AG04450 (cell line): Measurements from ENCODE around the gene STN1. TPM values are rescaled to one million over a fixed set of nuclear protein-coding genes. Genes with fewer than 3 reads are reported as not detected.

ENCODE experiments used
- CTCF ChIA-PET: fragments of 300-600, 350-600 bp; formaldehyde crosslinking; extraction: SDS; loops from one replicate; lab custom pipeline; 2022; ENCODE audit warnings: antibody characterized with exemption, inconsistent platforms; lab: Charles Lee
- POLR2A ChIA-PET: fragments of 350-600 bp; formaldehyde crosslinking; extraction: SDS; loops from one replicate; lab custom pipeline; 2021; ENCODE audit warnings: antibody characterized with exemption, inconsistent platforms; lab: Yijun Ruan, JAX
- DNase-seq: peaks from one replicate; pipeline ENCODE4 v3.0.0-alpha.2; 2011; ENCODE audit warnings: low read depth, low spot score
- H3K27ac ChIP-seq: one replicate; pipeline ENCODE4 v1.5.1; 2012; ENCODE audit warnings: low read depth, low read length, control low read depth
- H3K27me3 ChIP-seq: one replicate; pipeline ENCODE4 v1.6.0; 2012; ENCODE audit warnings: low read length; ENCODE audit not compliant: control insufficient read depth, insufficient read depth
- H3K4me3 ChIP-seq: 2 replicates; pipeline ENCODE4 v1.5.1; 2011; ENCODE audit warnings: mild to moderate bottlenecking, low read depth, low read length, control low read depth
- H3K9me3 ChIP-seq: 2 replicates; pipeline ENCODE4 v1.5.1; 2012; ENCODE audit warnings: low read length; ENCODE audit not compliant: control insufficient read depth, insufficient read depth
- polyA plus RNA-seq: library from polyadenylated mRNA; depleted of rRNA; stranded (reverse); fragments of >200 nt; gene quantifications from 2 replicates; pipeline ENCODE4 v1.2.3, GENCODE V29; 2011
- TF ChIP-seq, protein P1 (sequence below): IDR thresholded peaks from 2 replicates; pipeline ENCODE4 v1.5.1; 2011; ENCODE audit warnings: low read depth, low read length, control low read depth, inconsistent platforms

Gene STN1
- polyA plus RNA-seq, 1 experiment = 19.0 TPM

DNA sequence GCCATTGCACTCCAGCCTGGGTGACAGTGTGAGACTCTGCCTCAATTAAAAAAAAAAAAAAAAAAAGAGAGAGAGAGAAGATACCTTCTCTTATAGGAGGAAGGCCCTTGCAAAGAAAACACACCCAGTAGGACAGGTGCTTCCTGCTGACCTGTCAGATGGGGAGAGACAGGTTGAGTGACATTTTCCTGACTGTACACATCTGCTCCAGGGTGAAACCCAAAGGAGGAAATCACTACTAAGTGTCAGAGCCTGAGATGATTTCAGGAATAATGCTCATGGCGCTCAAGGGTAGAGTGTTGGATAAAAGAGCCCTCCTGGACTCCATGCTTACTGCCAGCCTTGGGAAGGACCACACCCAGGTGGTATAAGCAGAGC lies 1.7 kb upstream of the STN1 start:
- Histone ChIP-seq H3K27ac (no peak overlapping the region), H3K27me3 (no peaks in the 10 kb centered on the region), H3K4me3 (no peak overlapping the region), H3K9me3 (peaks cover 6% of the 10 kb centered on the region)
- ChIA-PET CTCF (interaction anchor here (1.2 kb wide), 1 partner anchor 32 kb away, joined by 4 read pairs; no protein-coding TSS in a partner anchor), POLR2A (no interaction called here)
- TF ChIP-seq, protein P1, sequence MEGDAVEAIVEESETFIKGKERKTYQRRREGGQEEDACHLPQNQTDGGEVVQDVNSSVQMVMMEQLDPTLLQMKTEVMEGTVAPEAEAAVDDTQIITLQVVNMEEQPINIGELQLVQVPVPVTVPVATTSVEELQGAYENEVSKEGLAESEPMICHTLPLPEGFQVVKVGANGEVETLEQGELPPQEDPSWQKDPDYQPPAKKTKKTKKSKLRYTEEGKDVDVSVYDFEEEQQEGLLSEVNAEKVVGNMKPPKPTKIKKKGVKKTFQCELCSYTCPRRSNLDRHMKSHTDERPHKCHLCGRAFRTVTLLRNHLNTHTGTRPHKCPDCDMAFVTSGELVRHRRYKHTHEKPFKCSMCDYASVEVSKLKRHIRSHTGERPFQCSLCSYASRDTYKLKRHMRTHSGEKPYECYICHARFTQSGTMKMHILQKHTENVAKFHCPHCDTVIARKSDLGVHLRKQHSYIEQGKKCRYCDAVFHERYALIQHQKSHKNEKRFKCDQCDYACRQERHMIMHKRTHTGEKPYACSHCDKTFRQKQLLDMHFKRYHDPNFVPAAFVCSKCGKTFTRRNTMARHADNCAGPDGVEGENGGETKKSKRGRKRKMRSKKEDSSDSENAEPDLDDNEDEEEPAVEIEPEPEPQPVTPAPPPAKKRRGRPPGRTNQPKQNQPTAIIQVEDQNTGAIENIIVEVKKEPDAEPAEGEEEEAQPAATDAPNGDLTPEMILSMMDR = no peak
- DNase-seq = no peak

DNA sequence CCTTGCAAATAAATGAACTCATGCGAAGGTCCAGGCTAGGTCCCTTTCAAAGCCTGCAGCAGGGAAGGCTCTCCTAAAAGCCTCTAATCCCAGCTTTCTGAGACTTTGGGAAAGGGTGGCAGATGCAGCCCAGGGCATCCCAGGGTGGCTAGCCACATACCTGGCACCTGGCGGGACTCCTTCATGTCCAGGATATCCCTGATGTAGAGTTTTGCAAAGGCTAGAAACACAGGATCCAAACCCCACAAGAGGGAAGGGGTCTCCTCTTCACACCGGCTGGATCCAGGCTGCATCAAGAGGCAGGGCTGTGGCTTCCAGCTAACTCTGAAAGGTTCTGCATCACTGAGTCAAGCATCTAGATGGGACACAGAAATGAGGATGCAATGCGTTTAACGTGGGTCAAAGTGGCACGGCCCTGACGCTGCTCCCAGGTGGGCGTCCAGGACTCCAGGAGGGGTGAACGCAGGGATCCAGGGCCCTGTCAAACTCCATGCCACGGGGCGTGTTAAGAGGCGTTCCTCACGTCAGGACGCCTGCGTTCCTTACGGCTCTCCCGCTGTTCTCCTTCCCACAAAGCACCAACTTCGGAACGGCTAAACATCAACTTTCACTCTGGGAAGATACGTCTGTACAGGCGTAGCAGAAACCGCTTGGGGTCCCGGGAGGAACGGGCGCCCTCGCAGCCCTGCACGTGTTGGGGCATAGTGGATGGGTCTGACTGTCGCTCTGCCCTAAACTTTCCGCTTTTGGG lies 507 bp downstream of the STN1 start:
- no peaks in the 10 kb centered on the region for H3K27me3 ChIP-seq
- CTCF ChIA-PET = interaction anchor here (1.4 to 1.7 kb wide), 2 partner anchors 29 to 204 kb away, joined by 5 to 10 read pairs; partner anchors contain the start of gene SFR1
- POLR2A ChIA-PET = no interaction called here
- peak overlapping the region; percentile 86 for H3K4me3 ChIP-seq
- DNase-seq = no peak
- peaks cover 6% of the 10 kb centered on the region for H3K9me3 ChIP-seq
- TF ChIP-seq, protein P1 = no peak
- peak overlapping the region; percentile 89 for H3K27ac ChIP-seq

DNA sequence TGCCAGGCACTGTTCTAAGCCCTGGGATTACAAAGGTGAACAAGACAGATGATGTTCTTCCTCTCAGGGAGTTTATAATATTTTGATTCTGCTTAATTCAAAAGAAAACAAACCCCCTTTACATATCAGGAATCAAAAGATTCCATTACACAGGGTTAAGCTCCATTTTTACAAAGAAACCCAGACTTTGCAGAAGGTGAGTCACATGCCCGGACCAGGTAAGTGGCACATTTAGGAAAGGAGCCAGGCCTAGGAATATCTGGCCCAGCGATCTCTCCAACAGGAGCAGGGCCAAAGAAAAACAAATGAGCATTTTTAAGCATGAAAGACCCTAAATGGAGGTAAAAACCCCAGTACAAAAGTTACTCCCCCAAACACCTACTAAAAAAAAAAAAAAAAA lies 1.1 kb downstream of the STN1 start:
- CTCF ChIA-PET = interaction anchor here (0.6 to 1.7 kb wide), 3 partner anchors 18 to 205 kb away, joined by 3 to 10 read pairs (median 5); partner anchors contain the start of gene SFR1
- no peak overlapping the region for H3K27ac ChIP-seq
- POLR2A ChIA-PET = interaction anchor here (0.6 to 1.0 kb wide), 3 partner anchors 29 to 268 kb away, joined by 3 read pairs; no protein-coding TSS in a partner anchor
- DNase-seq = no peak
- peak overlapping the region; percentile 86 for H3K4me3 ChIP-seq
- peaks cover 6% of the 10 kb centered on the region for H3K9me3 ChIP-seq
- no peaks in the 10 kb centered on the region for H3K27me3 ChIP-seq
- TF ChIP-seq, protein P1 = no peak

DNA sequence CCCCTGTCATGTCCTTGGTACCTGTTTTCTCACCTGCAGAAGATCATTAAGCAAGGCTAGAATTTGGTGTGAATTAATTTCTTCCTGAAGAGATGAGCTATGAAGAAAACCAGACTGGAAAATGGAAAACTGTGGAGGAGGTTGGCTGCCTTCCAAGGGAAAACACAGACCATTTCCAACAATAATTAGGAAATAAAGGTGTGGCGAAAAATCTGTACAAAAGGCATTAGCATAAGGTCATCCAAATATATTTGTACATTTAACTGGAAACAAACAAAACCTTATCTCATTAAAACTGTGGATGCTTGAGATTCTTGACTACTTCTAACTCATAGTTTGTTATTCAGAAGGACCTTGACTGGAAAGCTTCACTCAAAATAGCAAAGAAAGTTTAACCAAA lies 1.7 kb downstream of the STN1 start:
- CTCF ChIA-PET = interaction anchor here (0.6 to 1.7 kb wide), 3 partner anchors 17 to 205 kb away, joined by 3 to 10 read pairs (median 5); partner anchors contain the start of gene SFR1
- POLR2A ChIA-PET = interaction anchor here (0.6 to 1.0 kb wide), 3 partner anchors 28 to 268 kb away, joined by 3 read pairs; no protein-coding TSS in a partner anchor
- TF ChIP-seq, protein P1 = no peak
- peaks cover 6% of the 10 kb centered on the region for H3K9me3 ChIP-seq
- H3K27ac ChIP-seq = no peak overlapping the region
- H3K4me3 ChIP-seq = peak overlapping the region; percentile 1; the same call in 1 of the 2 replicates
- H3K27me3 ChIP-seq = no peaks in the 10 kb centered on the region
- no peak for DNase-seq

DNA sequence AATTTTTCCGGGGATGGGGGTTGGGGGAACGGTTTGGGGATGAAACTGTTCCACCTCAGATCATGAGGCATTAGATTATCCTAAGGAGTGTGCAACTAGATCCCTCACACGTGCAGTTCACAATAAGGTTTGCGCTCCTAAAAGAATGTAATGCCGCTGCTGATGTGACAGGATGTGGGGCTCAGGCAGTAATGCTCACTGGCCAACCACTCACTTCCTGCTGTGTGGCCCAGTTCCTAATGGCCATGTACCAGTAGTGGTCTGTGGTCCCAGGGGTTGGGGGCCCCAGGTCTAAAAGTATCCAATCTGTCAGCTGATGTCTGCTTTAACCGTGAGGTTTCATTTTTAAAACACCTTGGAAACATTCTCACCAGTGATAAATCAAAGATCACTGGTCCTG lies 2.2 kb downstream of the STN1 start:
- H3K4me3 ChIP-seq = peak overlapping the region; percentile 1; the same call in 1 of the 2 replicates
- DNase-seq = no peak
- CTCF ChIA-PET = interaction anchor here (1.4 kb wide), 1 partner anchor 206 kb away, joined by 5 read pairs; the partner anchor contains the start of gene SFR1
- TF ChIP-seq, protein P1 = no peak
- no peaks in the 10 kb centered on the region for H3K27me3 ChIP-seq
- peaks cover 6% of the 10 kb centered on the region for H3K9me3 ChIP-seq
- H3K27ac ChIP-seq = peak overlapping the region; percentile 11
- POLR2A ChIA-PET = interaction anchor here (1.0 kb wide), 1 partner anchor 28 kb away, joined by 3 read pairs; no protein-coding TSS in a partner anchor
